ENCODE results near the gene PSENEN. TPM values are rescaled to one million over a fixed set of nuclear protein-coding genes. Genes with fewer than 3 reads are reported as not detected.

The PSENEN gene
- total RNA-seq, 1 experiment from 2014 or later: 70.2 TPM

GRCh38 chr19:35702223-35703012 is 43.0 kb upstream of the PSENEN start:
- POLR2A ChIA-PET: interaction anchor here (0.5 to 1.2 kb wide), 7 partner anchors 18 to 435 kb away, joined by 3 to 9 read pairs (median 3); partner anchors contain the start of genes COX6B1 and LIN37
- intact Hi-C loops (cut with micrococcal nuclease; ENCODE audit: unreplicated experiment): loop anchor here (1.0 to 5.0 kb wide), 3 partner anchors 9 to 350 kb away; partner anchors contain the start of genes THAP8 and WDR62
- peak overlapping the region; percentile 82 for H3K4me3 Mint-ChIP-seq (ENCODE audit: unreplicated experiment)
- H3K27me3 Mint-ChIP-seq (ENCODE audit: insufficient read depth, unreplicated experiment): peaks cover 3% of the 10 kb centered on the region
- no peaks in the 10 kb centered on the region for H3K9me3 ChIP-seq
- peak overlapping the region; percentile 64 for H3K27ac Mint-ChIP-seq (ENCODE audit: unreplicated experiment)
- BruUV-seq (replicated peaks): no TSS peak
- CTCF ChIA-PET: interaction anchor here (0.5 to 1.7 kb wide), 14 partner anchors 8 to 229 kb away, joined by 3 to 8 read pairs (median 4); partner anchors contain the start of genes COX6B1, LIN37, PSENEN and U2AF1L4
- no peak for TF ChIP-seq CTCF (IDR thresholded peaks at IDR 0.05; ENCODE audit: insufficient read depth in 1 of 2, low read depth in 1 of 2, low read length in 1 of 2, severe bottlenecking in 1 of 2, unreplicated experiment in 1 of 2)
- no peaks in the 10 kb centered on the region for H3K9me3 Mint-ChIP-seq (ENCODE audit: unreplicated experiment)
- H3K27me3 ChIP-seq (replicated peaks; ENCODE audit: control insufficient read depth, insufficient read depth, low read length): no peaks in the 10 kb centered on the region
- peaks cover 9% of the 10 kb centered on the region for H3K36me3 Mint-ChIP-seq (ENCODE audit: insufficient read depth, unreplicated experiment)
- H3K4me1 Mint-ChIP-seq (ENCODE audit: low read depth, unreplicated experiment): peaks cover 6% of the 10 kb centered on the region
- H3K4me1 ChIP-seq: no peaks in the 10 kb centered on the region
- peak overlapping the region; percentile 71 for H3K4me3 ChIP-seq (ENCODE audit: low read depth, low read length)
- DNase-seq: peak; percentile 95 to 98
- H3K36me3 ChIP-seq (ENCODE audit: control insufficient read depth, insufficient read depth, low read length): no peaks in the 10 kb centered on the region

- peak overlapping the region; percentile 82 for H3K4me3 Mint-ChIP-seq (ENCODE audit: unreplicated experiment)
- Histone ChIP-seq H3K27me3 (replicated peaks; ENCODE audit: control insufficient read depth, insufficient read depth, low read length) (no peaks in the 10 kb centered on the region), H3K9me3 (no peaks in the 10 kb centered on the region), H3K4me1 (no peaks in the 10 kb centered on the region), H3K36me3 (ENCODE audit: control insufficient read depth, insufficient read depth, low read length) (no peaks in the 10 kb centered on the region), H3K4me3 (ENCODE audit: low read depth, low read length) (no peak overlapping the region)
- H3K9me3 Mint-ChIP-seq (ENCODE audit: unreplicated experiment): no peaks in the 10 kb centered on the region
- CTCF ChIA-PET: interaction anchor here (1.2 to 1.7 kb wide), 6 partner anchors 9 to 228 kb away, joined by 4 to 8 read pairs (median 6); partner anchors contain the start of gene COX6B1
- H3K27ac Mint-ChIP-seq (ENCODE audit: unreplicated experiment): no peak overlapping the region
- BruUV-seq (replicated peaks): no TSS peak
- DNase-seq: no peak
- H3K27me3 Mint-ChIP-seq (ENCODE audit: insufficient read depth, unreplicated experiment): peaks cover 3% of the 10 kb centered on the region
- POLR2A ChIA-PET: interaction anchor here (0.5 kb wide), 1 partner anchor 19 kb away, joined by 4 read pairs; no protein-coding TSS in a partner anchor
- peaks cover 9% of the 10 kb centered on the region for H3K36me3 Mint-ChIP-seq (ENCODE audit: insufficient read depth, unreplicated experiment)
- intact Hi-C loops (cut with micrococcal nuclease; ENCODE audit: unreplicated experiment): loop anchor here (5.0 kb wide), 1 partner anchor 349 kb away; the partner anchor contains the start of genes THAP8 and WDR62
- no peak for TF ChIP-seq CTCF (IDR thresholded peaks at IDR 0.05; ENCODE audit: insufficient read depth in 1 of 2, low read depth in 1 of 2, low read length in 1 of 2, severe bottlenecking in 1 of 2, unreplicated experiment in 1 of 2)
- H3K4me1 Mint-ChIP-seq (ENCODE audit: low read depth, unreplicated experiment): peaks cover 6% of the 10 kb centered on the region
Observed at GRCh38 chr19:35703343-35703742, 42.1 kb upstream of the PSENEN start.

DNA sequence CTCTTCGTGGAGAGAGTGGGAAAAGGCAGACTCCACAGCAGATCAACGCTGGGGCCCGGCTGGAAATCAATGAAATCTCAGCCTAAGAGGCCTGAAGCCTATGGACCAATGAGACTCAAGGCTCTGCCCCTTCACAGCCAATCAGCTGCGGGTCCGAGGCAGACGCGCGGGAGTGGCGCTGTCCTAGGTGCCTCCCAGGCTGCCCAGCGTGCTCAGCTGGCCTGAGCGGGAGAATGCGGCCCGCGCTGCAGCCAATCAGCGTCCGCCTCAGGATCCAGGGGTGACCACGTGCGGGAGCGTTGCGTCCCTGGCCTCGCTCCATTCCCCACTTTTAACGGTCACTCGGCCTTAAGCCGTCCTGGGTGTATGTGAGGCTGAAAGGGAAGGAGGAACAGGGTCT is 41.2 kb upstream of the PSENEN start, which contains the start of gene ZBTB32:
Gene ZBTB32 (plus strand): TSS at position 341 of the 400 bp plus-strand sequence. CDS start 10,069 bp downstream, outside the sequence.
- Histone ChIP-seq H3K4me1 (no peaks in the 10 kb centered on the region), H3K9me3 (no peaks in the 10 kb centered on the region), H3K4me3 (ENCODE audit: low read depth, low read length) (no peak within 1 kb of the TSS), H3K27me3 (replicated peaks; ENCODE audit: control insufficient read depth, insufficient read depth, low read length) (no peaks in the 10 kb centered on the region), H3K36me3 (ENCODE audit: control insufficient read depth, insufficient read depth, low read length) (no peaks in the 10 kb centered on the region)
- TF ChIP-seq CTCF (IDR thresholded peaks at IDR 0.05; ENCODE audit: insufficient read depth in 1 of 2, low read depth in 1 of 2, low read length in 1 of 2, severe bottlenecking in 1 of 2, unreplicated experiment in 1 of 2): no peak
- Mint-ChIP-seq H3K27ac (ENCODE audit: unreplicated experiment) (no peak within 1 kb of the TSS), H3K4me1 (ENCODE audit: low read depth, unreplicated experiment) (peaks cover 6% of the 10 kb centered on the region), H3K4me3 (ENCODE audit: unreplicated experiment) (no peak within 1 kb of the TSS), H3K27me3 (ENCODE audit: insufficient read depth, unreplicated experiment) (peaks cover 3% of the 10 kb centered on the region), H3K9me3 (ENCODE audit: unreplicated experiment) (no peaks in the 10 kb centered on the region), H3K36me3 (ENCODE audit: insufficient read depth, unreplicated experiment) (peaks cover 9% of the 10 kb centered on the region)
- peak in 1 of 2 experiments; percentile 23 for DNase-seq
- POLR2A ChIA-PET: no interaction called here
- no TSS peak for BruUV-seq (replicated peaks)
- intact Hi-C loops (cut with micrococcal nuclease; ENCODE audit: unreplicated experiment): loop anchor here (5.0 kb wide), 1 partner anchor 348 kb away; the partner anchor contains the start of genes THAP8 and WDR62
- CTCF ChIA-PET: no interaction called here
